ENCODE data around the gene DNAH9. TPM values are rescaled to one million over a fixed set of nuclear protein-coding genes. Genes with fewer than 3 reads are reported as not detected.

The DNAH9 gene
- polyA plus RNA-seq, 1 donor from 2014 or later: 2.0 TPM

DNA sequence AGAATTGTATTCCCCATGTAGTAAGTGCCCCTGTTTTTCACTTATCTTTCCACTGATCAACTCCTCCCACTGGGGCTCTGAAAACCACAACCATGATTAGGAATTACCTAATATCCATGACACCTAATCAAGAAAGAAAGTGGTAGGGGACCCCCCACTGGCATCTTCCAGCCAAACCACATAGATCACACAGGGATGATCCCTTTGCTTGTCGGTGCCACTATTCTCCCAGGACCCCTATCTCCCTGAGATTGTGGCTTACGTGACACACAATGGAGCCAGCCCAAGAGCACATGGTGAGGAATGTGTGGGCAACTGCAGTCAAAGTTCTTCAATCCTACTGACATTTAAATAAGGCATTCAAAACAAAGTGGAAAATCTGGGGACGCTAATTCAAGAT is 17.6 kb upstream of the DNAH9 start:
- H2AFZ ChIP-seq (ENCODE audit: low read depth, low read length): no peak overlapping the region
- H3K9me3 ChIP-seq (ENCODE audit: low read length): no peaks in the 10 kb centered on the region
- H3K36me3 ChIP-seq (ENCODE audit: insufficient read depth, low read length): no peaks in the 10 kb centered on the region
- no peak overlapping the region for H3K27ac ChIP-seq (ENCODE audit: low read length)
- H3K4me3 ChIP-seq (ENCODE audit: low read length): no peak overlapping the region
- H4K20me1 ChIP-seq (ENCODE audit: insufficient read depth): no peaks in the 10 kb centered on the region
- H3K4me2 ChIP-seq (ENCODE audit: low read length): no peak overlapping the region
- no peaks in the 10 kb centered on the region for H3K27me3 ChIP-seq (ENCODE audit: insufficient read depth, low read depth, low read length)
- TF ChIP-seq RAD21 (conservative IDR thresholded peaks at IDR 0.05) (no peak), TAF1 (IDR thresholded peaks at IDR 0.05; ENCODE audit: low read depth) (no peak), SMC3 (conservative IDR thresholded peaks at IDR 0.05; ENCODE audit: poor library complexity) (no peak), EP300 (conservative IDR thresholded peaks at IDR 0.05; ENCODE audit: poor library complexity, severe bottlenecking) (no peak), EZH2 (IDR thresholded peaks at IDR 0.05; ENCODE audit: borderline replicate concordance, insufficient read depth, low read length, poor library complexity, severe bottlenecking) (no peak)
- TF ChIP-seq, protein P1, sequence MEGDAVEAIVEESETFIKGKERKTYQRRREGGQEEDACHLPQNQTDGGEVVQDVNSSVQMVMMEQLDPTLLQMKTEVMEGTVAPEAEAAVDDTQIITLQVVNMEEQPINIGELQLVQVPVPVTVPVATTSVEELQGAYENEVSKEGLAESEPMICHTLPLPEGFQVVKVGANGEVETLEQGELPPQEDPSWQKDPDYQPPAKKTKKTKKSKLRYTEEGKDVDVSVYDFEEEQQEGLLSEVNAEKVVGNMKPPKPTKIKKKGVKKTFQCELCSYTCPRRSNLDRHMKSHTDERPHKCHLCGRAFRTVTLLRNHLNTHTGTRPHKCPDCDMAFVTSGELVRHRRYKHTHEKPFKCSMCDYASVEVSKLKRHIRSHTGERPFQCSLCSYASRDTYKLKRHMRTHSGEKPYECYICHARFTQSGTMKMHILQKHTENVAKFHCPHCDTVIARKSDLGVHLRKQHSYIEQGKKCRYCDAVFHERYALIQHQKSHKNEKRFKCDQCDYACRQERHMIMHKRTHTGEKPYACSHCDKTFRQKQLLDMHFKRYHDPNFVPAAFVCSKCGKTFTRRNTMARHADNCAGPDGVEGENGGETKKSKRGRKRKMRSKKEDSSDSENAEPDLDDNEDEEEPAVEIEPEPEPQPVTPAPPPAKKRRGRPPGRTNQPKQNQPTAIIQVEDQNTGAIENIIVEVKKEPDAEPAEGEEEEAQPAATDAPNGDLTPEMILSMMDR (IDR thresholded peaks at IDR 0.05; ENCODE audit: poor library complexity, severe bottlenecking): no peak
- TF ChIP-seq, protein P2, sequence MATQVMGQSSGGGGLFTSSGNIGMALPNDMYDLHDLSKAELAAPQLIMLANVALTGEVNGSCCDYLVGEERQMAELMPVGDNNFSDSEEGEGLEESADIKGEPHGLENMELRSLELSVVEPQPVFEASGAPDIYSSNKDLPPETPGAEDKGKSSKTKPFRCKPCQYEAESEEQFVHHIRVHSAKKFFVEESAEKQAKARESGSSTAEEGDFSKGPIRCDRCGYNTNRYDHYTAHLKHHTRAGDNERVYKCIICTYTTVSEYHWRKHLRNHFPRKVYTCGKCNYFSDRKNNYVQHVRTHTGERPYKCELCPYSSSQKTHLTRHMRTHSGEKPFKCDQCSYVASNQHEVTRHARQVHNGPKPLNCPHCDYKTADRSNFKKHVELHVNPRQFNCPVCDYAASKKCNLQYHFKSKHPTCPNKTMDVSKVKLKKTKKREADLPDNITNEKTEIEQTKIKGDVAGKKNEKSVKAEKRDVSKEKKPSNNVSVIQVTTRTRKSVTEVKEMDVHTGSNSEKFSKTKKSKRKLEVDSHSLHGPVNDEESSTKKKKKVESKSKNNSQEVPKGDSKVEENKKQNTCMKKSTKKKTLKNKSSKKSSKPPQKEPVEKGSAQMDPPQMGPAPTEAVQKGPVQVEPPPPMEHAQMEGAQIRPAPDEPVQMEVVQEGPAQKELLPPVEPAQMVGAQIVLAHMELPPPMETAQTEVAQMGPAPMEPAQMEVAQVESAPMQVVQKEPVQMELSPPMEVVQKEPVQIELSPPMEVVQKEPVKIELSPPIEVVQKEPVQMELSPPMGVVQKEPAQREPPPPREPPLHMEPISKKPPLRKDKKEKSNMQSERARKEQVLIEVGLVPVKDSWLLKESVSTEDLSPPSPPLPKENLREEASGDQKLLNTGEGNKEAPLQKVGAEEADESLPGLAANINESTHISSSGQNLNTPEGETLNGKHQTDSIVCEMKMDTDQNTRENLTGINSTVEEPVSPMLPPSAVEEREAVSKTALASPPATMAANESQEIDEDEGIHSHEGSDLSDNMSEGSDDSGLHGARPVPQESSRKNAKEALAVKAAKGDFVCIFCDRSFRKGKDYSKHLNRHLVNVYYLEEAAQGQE (IDR thresholded peaks at IDR 0.05; ENCODE audit: borderline replicate concordance): no peak
- no peaks in the 10 kb centered on the region for H3K9me2 ChIP-seq (ENCODE audit: insufficient read depth, low read length)
- no peaks in the 10 kb centered on the region for H3F3A ChIP-seq (ENCODE audit: insufficient read depth, low read length, poor library complexity, severe bottlenecking)
- H3K79me2 ChIP-seq (replicated peaks; ENCODE audit: insufficient read depth, low read length): no peaks in the 10 kb centered on the region
- no peak overlapping the region for H3K9ac ChIP-seq (ENCODE audit: low read length)

DNA sequence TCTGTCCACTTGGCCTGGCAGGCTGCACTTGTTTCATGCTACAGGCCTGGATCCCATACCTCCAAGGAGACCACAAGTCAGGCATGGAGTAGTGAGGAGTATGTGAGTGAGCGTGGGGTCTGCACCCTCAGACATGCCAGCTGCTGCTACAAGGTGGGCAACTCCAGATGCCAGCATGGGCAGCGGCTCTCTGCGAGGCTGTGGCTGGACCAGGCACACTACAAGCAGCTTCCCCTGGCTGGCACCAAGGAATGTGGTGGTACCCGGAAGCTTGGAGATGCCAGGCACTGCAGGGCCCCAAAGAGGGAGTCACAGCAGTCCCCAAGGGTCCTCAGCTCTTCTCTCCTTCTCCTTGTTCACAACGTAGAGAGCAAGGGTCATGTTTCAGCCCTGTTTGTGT is 16.1 kb upstream of the DNAH9 start:
- Histone ChIP-seq H3K4me3 (ENCODE audit: low read length) (no peak overlapping the region), H3K9ac (ENCODE audit: low read length) (no peak overlapping the region), H2AFZ (ENCODE audit: low read depth, low read length) (no peak overlapping the region), H3K9me2 (ENCODE audit: insufficient read depth, low read length) (no peaks in the 10 kb centered on the region), H3K27ac (ENCODE audit: low read length) (no peak overlapping the region), H3K27me3 (ENCODE audit: insufficient read depth, low read depth, low read length) (no peaks in the 10 kb centered on the region), H4K20me1 (ENCODE audit: insufficient read depth) (no peaks in the 10 kb centered on the region), H3K79me2 (replicated peaks; ENCODE audit: insufficient read depth, low read length) (no peaks in the 10 kb centered on the region), H3F3A (ENCODE audit: insufficient read depth, low read length, poor library complexity, severe bottlenecking) (no peaks in the 10 kb centered on the region), H3K4me2 (ENCODE audit: low read length) (no peak overlapping the region), H3K9me3 (ENCODE audit: low read length) (no peaks in the 10 kb centered on the region), H3K36me3 (ENCODE audit: insufficient read depth, low read length) (no peaks in the 10 kb centered on the region)
- TF ChIP-seq SMC3 (conservative IDR thresholded peaks at IDR 0.05; ENCODE audit: poor library complexity) (no peak), RAD21 (conservative IDR thresholded peaks at IDR 0.05) (no peak), TAF1 (IDR thresholded peaks at IDR 0.05; ENCODE audit: low read depth) (no peak), EP300 (conservative IDR thresholded peaks at IDR 0.05; ENCODE audit: poor library complexity, severe bottlenecking) (no peak), EZH2 (IDR thresholded peaks at IDR 0.05; ENCODE audit: borderline replicate concordance, insufficient read depth, low read length, poor library complexity, severe bottlenecking) (no peak), MXI1 (conservative IDR thresholded peaks at IDR 0.05; ENCODE audit: poor library complexity, severe bottlenecking) (no peak), POLR2AphosphoS5 (IDR thresholded peaks at IDR 0.05) (no peak)
- TF ChIP-seq, protein P1 (IDR thresholded peaks at IDR 0.05; ENCODE audit: poor library complexity, severe bottlenecking): no peak
- TF ChIP-seq, protein P2 (IDR thresholded peaks at IDR 0.05; ENCODE audit: borderline replicate concordance): no peak

All from neural cell (in vitro differentiated cells).